IPS-20b (cell line): ENCODE data around the gene TDRKH.
"Not testable (repeated sequence)": the region's sequence is repeated elsewhere in the genome, so short reads cannot be mapped to it uniquely, and the experiment has no call there.

Experiments used
- H3K27ac ChIP-seq: one replicate; pipeline ENCODE4 v1.5.1; 2013; ENCODE audit warnings: low read length
- H3K27me3 ChIP-seq: 2 replicates; pipeline ENCODE4 v1.6.1; 2013; ENCODE audit warnings: mild to moderate bottlenecking, low read length, inconsistent platforms; ENCODE audit not compliant: insufficient read depth
- H3K36me3 ChIP-seq: 2 replicates; pipeline ENCODE4 v1.6.1; 2013; ENCODE audit warnings: low read depth, mild to moderate bottlenecking, inconsistent platforms, low read length, moderate library complexity; ENCODE audit not compliant: insufficient read depth
- H3K4me1 ChIP-seq: 2 replicates; pipeline ENCODE4 v1.6.1; 2013; ENCODE audit warnings: mild to moderate bottlenecking, control low read depth, inconsistent platforms, low read length, moderate library complexity; ENCODE audit not compliant: insufficient read depth
- H3K4me3 ChIP-seq: 2 replicates; pipeline ENCODE4 v1.5.1; 2013; ENCODE audit warnings: mild to moderate bottlenecking, low read length, inconsistent platforms
- H3K9ac ChIP-seq: 2 replicates; pipeline ENCODE4 v1.6.1; 2013; ENCODE audit warnings: low read depth, mild to moderate bottlenecking, inconsistent platforms, low read length, moderate library complexity
- H3K9me3 ChIP-seq: 2 replicates; pipeline ENCODE4 v1.6.1; 2013; ENCODE audit warnings: mild to moderate bottlenecking, low read depth, low read length, inconsistent platforms; ENCODE audit not compliant: insufficient read depth

TDRKH gene

GRCh38 chr1:151741516-151741915 is 48.8 kb downstream of the TDRKH start:
- Histone ChIP-seq H3K4me3 (no peak overlapping the region), H3K27ac (no peak overlapping the region), H3K4me1 (no peaks in the 10 kb centered on the region; the same call in 1 of the 2 replicates), H3K27me3 (no peaks in the 10 kb centered on the region), H3K9ac (no peak overlapping the region), H3K36me3 (no peaks in the 10 kb centered on the region), H3K9me3 (peaks cover 16% of the 10 kb centered on the region)

GRCh38 chr1:151739590-151740355 is 50.5 kb downstream of the TDRKH start:
- Histone ChIP-seq H3K4me1 (no peaks in the 10 kb centered on the region; the same call in 1 of the 2 replicates), H3K9ac (no peak overlapping the region), H3K4me3 (no peak overlapping the region), H3K27ac (no peak overlapping the region), H3K27me3 (no peaks in the 10 kb centered on the region), H3K36me3 (no peaks in the 10 kb centered on the region), H3K9me3 (peaks cover 16% of the 10 kb centered on the region)

GRCh38 chr1:151737479-151737878 is 52.8 kb downstream of the TDRKH start:
- Histone ChIP-seq H3K27ac (no peak overlapping the region), H3K4me3 (no peak overlapping the region), H3K36me3 (no peaks in the 10 kb centered on the region), H3K9ac (no peak overlapping the region), H3K27me3 (no peaks in the 10 kb centered on the region; the same call in 1 of the 2 replicates), H3K9me3 (peaks cover 16% of the 10 kb centered on the region), H3K4me1 (no peaks in the 10 kb centered on the region; the same call in 1 of the 2 replicates)

- H3K27me3 ChIP-seq: no peaks in the 10 kb centered on the region; the same call in 1 of the 2 replicates
These were observed 53.3 kb downstream of the TDRKH start for GRCh38 chr1:151737026-151737425.

DNA sequence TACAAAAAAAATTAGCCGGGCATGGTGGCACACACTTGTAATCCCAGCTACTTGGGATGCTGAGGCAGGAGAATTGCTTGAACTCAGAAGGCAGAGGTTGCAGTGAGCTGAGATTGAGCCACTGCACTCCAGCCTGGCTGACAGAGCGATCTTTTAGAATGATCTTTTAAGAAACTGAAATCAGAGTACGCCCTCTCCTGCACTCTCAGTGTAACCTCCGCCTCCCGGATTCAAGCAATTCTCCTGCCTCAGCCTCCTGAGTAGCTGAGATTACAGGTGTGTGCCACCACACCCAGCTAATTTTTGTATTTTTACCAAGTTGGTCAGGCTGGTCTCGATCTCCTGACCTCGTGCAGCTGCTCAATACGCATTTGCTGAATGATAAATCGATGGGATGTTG is 56.3 kb downstream of the TDRKH start:
- not testable (repeated sequence) for H3K9ac ChIP-seq, H3K27me3 ChIP-seq, H3K27ac ChIP-seq, H3K4me3 ChIP-seq, H3K36me3 ChIP-seq, H3K4me1 ChIP-seq
- H3K9me3 ChIP-seq: peaks cover 16% of the 10 kb centered on the region

More at GRCh38 chr1:151737026-151737425, 53.3 kb downstream of the TDRKH start:
- H3K4me1 ChIP-seq: no peaks in the 10 kb centered on the region; the same call in 1 of the 2 replicates
- H3K27ac ChIP-seq: no peak overlapping the region
- no peak overlapping the region for H3K4me3 ChIP-seq
- no peak overlapping the region for H3K9ac ChIP-seq
- H3K9me3 ChIP-seq: peaks cover 16% of the 10 kb centered on the region
- no peaks in the 10 kb centered on the region for H3K36me3 ChIP-seq

GRCh38 chr1:151733126-151733525 is 57.2 kb downstream of the TDRKH start:
- Histone ChIP-seq H3K4me3 (no peak overlapping the region), H3K27ac (no peak overlapping the region), H3K9me3 (peaks cover 11% of the 10 kb centered on the region), H3K9ac (no peak overlapping the region), H3K27me3 (peaks cover 11% of the 10 kb centered on the region), H3K4me1 (peaks cover 12% of the 10 kb centered on the region; the same call in 1 of the 2 replicates), H3K36me3 (no peaks in the 10 kb centered on the region)

DNA sequence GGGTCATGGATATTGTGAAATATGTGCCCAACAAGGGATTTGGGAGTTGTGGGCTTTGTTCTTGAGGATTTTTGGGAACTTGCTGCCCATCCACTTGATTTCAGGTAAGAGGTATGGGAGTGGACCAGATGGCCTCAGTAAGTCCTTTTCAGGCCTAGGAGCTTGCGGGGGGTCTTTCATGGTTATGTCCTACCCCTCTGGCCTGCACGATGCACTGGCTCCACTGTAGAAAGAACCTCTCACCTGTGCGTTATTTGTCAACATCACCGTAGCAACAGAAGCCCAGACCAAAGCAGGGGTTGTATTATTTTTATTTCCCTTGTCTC is 60.4 kb downstream of the TDRKH start:
- no peak overlapping the region for H3K4me3 ChIP-seq
- no peaks in the 10 kb centered on the region for H3K9me3 ChIP-seq
- no peak overlapping the region for H3K9ac ChIP-seq
- peaks cover 21% of the 10 kb centered on the region for H3K27me3 ChIP-seq
- no peaks in the 10 kb centered on the region for H3K36me3 ChIP-seq
- H3K27ac ChIP-seq: no peak overlapping the region
- H3K4me1 ChIP-seq: peaks cover 15% of the 10 kb centered on the region; the same call in 1 of the 2 replicates

DNA sequence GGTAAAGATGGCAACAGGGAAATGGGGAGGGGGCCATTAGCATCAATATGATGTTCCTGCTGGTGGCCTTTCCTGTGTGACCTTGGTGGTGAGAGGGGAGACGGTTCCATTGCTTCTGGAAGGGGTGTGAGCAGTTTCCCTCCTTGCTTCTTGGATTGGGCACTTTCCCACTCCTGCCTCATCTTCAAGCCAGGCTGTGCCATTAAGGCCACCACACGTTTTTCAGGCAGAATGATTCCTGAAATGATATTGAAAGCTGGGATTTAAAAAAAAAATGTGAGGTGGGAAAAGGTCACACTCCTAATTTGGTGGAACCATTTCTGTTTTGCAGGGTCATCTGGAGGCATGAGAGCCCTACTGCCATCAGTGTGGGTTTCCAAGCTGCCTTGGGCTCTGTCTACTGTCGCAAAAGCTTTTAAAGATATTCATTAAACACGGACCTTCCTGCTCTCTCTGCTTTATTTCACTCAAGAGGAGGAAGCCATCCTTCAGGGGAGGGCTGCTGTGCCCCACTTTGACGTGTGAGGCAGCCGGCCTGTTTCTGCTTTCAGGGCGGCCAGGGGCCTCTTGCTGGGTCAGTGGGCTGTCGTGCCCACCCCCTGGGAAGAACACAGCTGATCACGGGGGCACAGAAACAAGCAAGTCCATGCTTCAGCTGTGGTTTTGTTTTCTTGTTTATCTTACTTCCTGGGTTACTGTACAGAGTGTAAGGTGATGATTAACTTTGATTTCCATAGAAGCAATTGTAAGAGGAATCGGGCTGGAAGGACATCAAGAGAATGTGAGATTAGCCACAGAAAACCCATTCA is 60.9 kb downstream of the TDRKH start:
- Histone ChIP-seq H3K36me3 (no peaks in the 10 kb centered on the region), H3K9me3 (no peaks in the 10 kb centered on the region), H3K27ac (no peak overlapping the region), H3K4me3 (no peak overlapping the region; the same call in 1 of the 2 replicates), H3K4me1 (peaks cover 16% of the 10 kb centered on the region; the same call in 1 of the 2 replicates), H3K27me3 (peaks cover 23% of the 10 kb centered on the region), H3K9ac (no peak overlapping the region; the same call in 1 of the 2 replicates)

GRCh38 chr1:151728151-151729054 is 61.9 kb downstream of the TDRKH start:
- Histone ChIP-seq H3K9ac (no peak overlapping the region; the same call in 1 of the 2 replicates), H3K27me3 (peaks cover 33% of the 10 kb centered on the region), H3K4me3 (peak overlapping the region; percentile 39; the same call in 1 of the 2 replicates), H3K9me3 (no peaks in the 10 kb centered on the region), H3K4me1 (peaks cover 23% of the 10 kb centered on the region; the same call in 1 of the 2 replicates), H3K27ac (no peak overlapping the region), H3K36me3 (no peaks in the 10 kb centered on the region)

DNA sequence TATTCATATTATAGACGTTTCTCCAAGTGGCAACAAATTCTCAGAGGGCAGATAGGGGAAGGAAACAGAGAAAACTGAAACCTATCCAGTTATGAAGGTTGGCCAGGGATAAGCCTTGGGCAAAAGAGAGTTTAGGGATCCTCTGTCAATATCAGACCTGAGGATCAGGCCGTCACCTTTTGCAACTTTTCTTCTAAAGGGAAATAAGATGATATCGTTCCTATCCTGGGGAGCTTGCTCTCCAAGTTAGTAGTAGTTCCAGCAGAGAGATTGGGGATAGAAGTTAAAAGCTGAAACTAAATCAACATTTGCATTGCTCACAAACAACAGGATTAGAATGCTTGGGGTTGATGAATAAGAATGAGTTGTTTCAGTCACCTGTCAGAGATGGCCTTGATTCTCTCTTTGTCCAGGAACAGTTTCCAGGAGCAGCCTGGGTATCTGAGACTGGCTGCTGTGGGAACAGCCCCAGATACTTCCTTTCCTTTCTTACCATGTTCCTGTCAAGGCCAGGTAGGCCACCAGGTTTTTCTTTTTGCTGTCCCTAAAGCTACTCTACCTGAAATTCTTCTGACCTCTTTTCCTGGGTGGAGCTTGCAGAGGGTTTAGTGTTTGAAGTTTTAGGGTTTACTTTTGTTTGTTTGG is 66.5 kb downstream of the TDRKH start:
- no peak overlapping the region for H3K4me3 ChIP-seq
- no peak overlapping the region for H3K27ac ChIP-seq
- peak overlapping the region; percentile 35; the same call in 1 of the 2 replicates for H3K9ac ChIP-seq
- peaks cover 70% of the 10 kb centered on the region for H3K27me3 ChIP-seq
- H3K9me3 ChIP-seq: no peaks in the 10 kb centered on the region
- peaks cover 19% of the 10 kb centered on the region; the same call in 1 of the 2 replicates for H3K4me1 ChIP-seq
- H3K36me3 ChIP-seq: no peaks in the 10 kb centered on the region
